Muscle of arm (tissue), 12 donors: ENCODE data around the gene IDH2. TPM values are rescaled to one million over a fixed set of nuclear protein-coding genes. Genes with fewer than 3 reads are reported as not detected.
A peak's percentile ranks its signal among the peaks of the same experiment; 100 is the strongest.

Experiments
- DNase-seq: peaks from one replicate; pipeline ENCODE4 v3.0.0-alpha.2; 2013
- polyA plus RNA-seq, 12 donors: library from polyadenylated mRNA; unstranded; fragments of 120-200 nt; gene quantifications; one replicate each; pipeline ENCODE4 v1.2.1, GENCODE V29; 2013; ENCODE audit not compliant: insufficient read length in 12 of 12

Gene IDH2
- polyA plus RNA-seq, 12 donors: 159 to 288 (median 245) TPM; not detected in 1

GRCh38 chr15:90067181-90067952 is 34.9 kb downstream of the IDH2 start:
- DNase-seq: no peak

- no peak for DNase-seq
Observed at GRCh38 chr15:90065682-90066049, 36.6 kb downstream of the IDH2 start.

GRCh38 chr15:90064911-90065681 is 37.2 kb downstream of the IDH2 start:
- DNase-seq: no peak

- DNase-seq: no peak
Observed at GRCh38 chr15:90063770-90064247, 38.5 kb downstream of the IDH2 start.

GRCh38 chr15:90062973-90063769 is 39.1 kb downstream of the IDH2 start:
- no peak for DNase-seq

GRCh38 chr15:90062462-90062932 is 39.8 kb downstream of the IDH2 start:
- DNase-seq: no peak

- DNase-seq: peak; percentile 50
Observed at GRCh38 chr15:90062023-90062442, 40.2 kb downstream of the IDH2 start.

- DNase-seq: no peak
Observed at GRCh38 chr15:90060797-90061196, 41.5 kb downstream of the IDH2 start.

- peak; percentile 45 for DNase-seq
Observed at GRCh38 chr15:90059208-90059985, 42.9 kb downstream of the IDH2 start.

- no peak for DNase-seq
Observed at GRCh38 chr15:90058775-90059174, 43.5 kb downstream of the IDH2 start.

GRCh38 chr15:90058308-90058707 is 44.0 kb downstream of the IDH2 start:
- DNase-seq: no peak

GRCh38 chr15:90056529-90056928 is 45.7 kb downstream of the IDH2 start:
- DNase-seq: no peak

GRCh38 chr15:90055182-90055581 is 47.1 kb downstream of the IDH2 start:
- no peak for DNase-seq

GRCh38 chr15:90054618-90055097 is 47.6 kb downstream of the IDH2 start:
- no peak for DNase-seq

GRCh38 chr15:90053685-90054466 is 48.4 kb downstream of the IDH2 start:
- DNase-seq: no peak

- no peak for DNase-seq
Observed at GRCh38 chr15:90051874-90052273, 50.4 kb downstream of the IDH2 start.

- no peak for DNase-seq
Observed at GRCh38 chr15:90049666-90050604, 52.3 kb downstream of the IDH2 start.

- DNase-seq: no peak
Observed at GRCh38 chr15:90049030-90049429, 53.2 kb downstream of the IDH2 start.

- no peak for DNase-seq
Observed at GRCh38 chr15:90047956-90048575, 54.2 kb downstream of the IDH2 start.
